ENCODE data around the gene ANKRD28.

GRCh38 chr3:15844889-15845288 is 47.1 kb upstream of the ANKRD28 start:
- TF ChIP-seq CTCF (IDR thresholded peaks at IDR 0.05; ENCODE audit: low read length) (no peak), EZH2 (IDR thresholded peaks at IDR 0.05; ENCODE audit: borderline replicate concordance, low read length) (no peak)
